HEK293 (cell line): Measurements from ENCODE around the gene BTNL9.
"Not testable (repeated sequence)": the region's sequence is repeated elsewhere in the genome, so short reads cannot be mapped to it uniquely, and the experiment has no call there.

Experiments
- CTCF ChIA-PET: fragments of 350-600 bp; formaldehyde crosslinking; extraction: SDS; loops from one replicate; lab custom pipeline; 2021; ENCODE audit warnings: antibody characterized with exemption; lab: Yijun Ruan, JAX
- POLR2A ChIA-PET: fragments of 300-600 bp; formaldehyde crosslinking; extraction: SDS; loops from one replicate; lab custom pipeline; 2020; ENCODE audit warnings: antibody characterized with exemption, inconsistent platforms; lab: Yijun Ruan, JAX
- H3K27ac ChIP-seq: fragments of 200-500 bp; sonication (Bioruptor generic); 2 replicates; pipeline ENCODE4 v1.5.1; 2014; ENCODE audit warnings: low read depth, low read length, control low read depth, inconsistent platforms; ENCODE audit errors: extremely low read depth
- H3K36me3 ChIP-seq, 2 experiments: fragments of 200-500 bp in 1 of 2; sonication (Bioruptor generic) in 1 of 2; 1 replicate in 1 of 2; 2 replicates in 1 of 2; pipeline ENCODE4 v1.5.1; 2014 to 2017; ENCODE audit warnings: inconsistent platforms in 2 of 2, low read length in 2 of 2; ENCODE audit not compliant: control insufficient read depth in 2 of 2, insufficient read depth in 1 of 2
- H3K4me1 ChIP-seq: fragments of 200-500 bp; sonication (Bioruptor generic); 2 replicates; pipeline ENCODE4 v1.5.1; 2014; ENCODE audit warnings: mild to moderate bottlenecking, low read length, inconsistent platforms; ENCODE audit not compliant: control insufficient read depth, insufficient read depth
- H3K4me3 ChIP-seq: 2 replicates; pipeline ENCODE4 v1.5.1; 2011; ENCODE audit warnings: low read depth, mild to moderate bottlenecking, control low read depth, low read length, moderate library complexity
- H3K9me3 ChIP-seq: fragments of 200-500 bp; sonication (Bioruptor generic); 2 replicates; pipeline ENCODE4 v1.5.1; 2014; ENCODE audit warnings: low read depth, low read length, inconsistent platforms; ENCODE audit not compliant: control insufficient read depth, insufficient read depth
- KLF1 ChIP-seq: fragments of 450-650 bp; formaldehyde crosslinking; IDR thresholded peaks from 2 replicates; pipeline ENCODE4 v1.5.1; 2016; ENCODE audit warnings: missing biosample characterization, missing genetic modification characterization
- KLF7 ChIP-seq: fragments of 450-650 bp; formaldehyde crosslinking; IDR thresholded peaks from 2 replicates; pipeline ENCODE4 v1.5.1; 2016; ENCODE audit warnings: missing biosample characterization, missing genetic modification characterization, borderline replicate concordance
- PRDM10 ChIP-seq: fragments of 450-650 bp; formaldehyde crosslinking; IDR thresholded peaks from 2 replicates; pipeline ENCODE4 v1.5.1; 2016; ENCODE audit warnings: missing biosample characterization, missing genetic modification characterization
- SP3 ChIP-seq: fragments of 450-650 bp; formaldehyde crosslinking; IDR thresholded peaks from 2 replicates; pipeline ENCODE4 v1.5.1; 2016; ENCODE audit warnings: missing biosample characterization, missing genetic modification characterization
- ZBTB17 ChIP-seq: fragments of 450-650 bp; formaldehyde crosslinking; IDR thresholded peaks from 2 replicates; pipeline ENCODE4 v1.5.1; 2016; ENCODE audit warnings: missing biosample characterization, missing genetic modification characterization
- ZNF10 ChIP-seq: fragments of 450-650 bp; formaldehyde crosslinking; IDR thresholded peaks from 2 replicates; pipeline ENCODE4 v1.5.1; 2017; ENCODE audit warnings: missing biosample characterization, missing genetic modification characterization
- ZNF394 ChIP-seq: fragments of 450-650 bp; formaldehyde crosslinking; IDR thresholded peaks from 2 replicates; pipeline ENCODE4 v1.5.1; 2016; ENCODE audit warnings: missing biosample characterization, missing genetic modification characterization, mild to moderate bottlenecking, moderate library complexity, borderline replicate concordance
- ZNF600 ChIP-seq: fragments of 450-650 bp; formaldehyde crosslinking; IDR thresholded peaks from 2 replicates; pipeline ENCODE4 v1.5.1; 2016; ENCODE audit warnings: missing biosample characterization, missing genetic modification characterization
- ZNF777 ChIP-seq: fragments of 450-650 bp; formaldehyde crosslinking; IDR thresholded peaks from 2 replicates; pipeline ENCODE4 v1.5.1; 2017; ENCODE audit warnings: missing biosample characterization, missing genetic modification characterization, borderline replicate concordance

The BTNL9 gene

GRCh38 chr5:181100121-181100875 lies 60.2 kb downstream of the BTNL9 start (continued):
- no peak for TF ChIP-seq ZNF10 (tag by site-specific recombination)
- TF ChIP-seq KLF7 (tag by site-specific recombination): no peak
- TF ChIP-seq ZBTB17 (tag by site-specific recombination): peak; percentile 75
- no peak for TF ChIP-seq SP3 (tag by site-specific recombination)

- H3K4me1 ChIP-seq, POLR2A ChIA-PET, CTCF ChIA-PET, H3K27ac ChIP-seq, H3K9me3 ChIP-seq, H3K36me3 ChIP-seq: not testable (repeated sequence)
- peak overlapping the region; percentile 31 for H3K4me3 ChIP-seq
Measured at GRCh38 chr5:181101030-181101641, 61.1 kb downstream of the BTNL9 start.

- CTCF ChIA-PET, H3K4me3 ChIP-seq, POLR2A ChIA-PET: not testable (repeated sequence)
Measured at GRCh38 chr5:181101930-181102674, 62.0 kb downstream of the BTNL9 start.

GRCh38 chr5:181104259-181104568 lies 64.1 kb downstream of the BTNL9 start:
- H3K36me3 ChIP-seq, POLR2A ChIA-PET, CTCF ChIA-PET, H3K9me3 ChIP-seq, H3K4me3 ChIP-seq, H3K27ac ChIP-seq, H3K4me1 ChIP-seq: not testable (repeated sequence)
- TF ChIP-seq KLF1 (tag by site-specific recombination): peak; percentile 38
- TF ChIP-seq ZNF600 (tag by site-specific recombination): peak; percentile 63
- peak; percentile 94 for TF ChIP-seq ZNF394 (tag by site-specific recombination)
- peak; percentile 74 for TF ChIP-seq ZBTB17 (tag by site-specific recombination)
- TF ChIP-seq PRDM10 (tag by site-specific recombination): peak; percentile 9; the same call in 1 of the 2 replicates
- peak; percentile 59; the same call in 1 of the 2 replicates for TF ChIP-seq ZNF777 (tag by site-specific recombination)

More at GRCh38 chr5:181101930-181102674, 62.0 kb downstream of the BTNL9 start:
- H3K9me3 ChIP-seq, H3K36me3 ChIP-seq, H3K27ac ChIP-seq, H3K4me1 ChIP-seq: not testable (repeated sequence)
